AG04449 (cell line): ENCODE results near the gene MRFAP1L1.

Experiments
- CTCF ChIA-PET: fragments of 350-600 bp; formaldehyde crosslinking; extraction: SDS; loops from one replicate; lab custom pipeline; 2021; ENCODE audit warnings: antibody characterized with exemption; lab: Yijun Ruan, JAX
- POLR2A ChIA-PET: fragments of 400-600, 350-600 bp; formaldehyde crosslinking; extraction: SDS; loops from one replicate; lab custom pipeline; 2020; ENCODE audit warnings: antibody characterized with exemption, inconsistent platforms; lab: Yijun Ruan, JAX
- DNase-seq: peaks from one replicate; pipeline ENCODE4 v3.0.0-alpha.2; 2010; ENCODE audit warnings: low read depth, low spot score
- H3K4me3 ChIP-seq: 2 replicates; pipeline ENCODE4 v1.5.1; 2011; ENCODE audit warnings: low read depth, mild to moderate bottlenecking, control low read depth, low read length
- TF ChIP-seq, protein P1 (sequence below): IDR thresholded peaks from one replicate; pipeline ENCODE4 v1.5.1; 2011; ENCODE audit warnings: mild to moderate bottlenecking, moderate library complexity, low read length, control low read depth, inconsistent platforms; ENCODE audit not compliant: insufficient read depth; ENCODE audit errors: missing control alignments

Gene MRFAP1L1

DNA sequence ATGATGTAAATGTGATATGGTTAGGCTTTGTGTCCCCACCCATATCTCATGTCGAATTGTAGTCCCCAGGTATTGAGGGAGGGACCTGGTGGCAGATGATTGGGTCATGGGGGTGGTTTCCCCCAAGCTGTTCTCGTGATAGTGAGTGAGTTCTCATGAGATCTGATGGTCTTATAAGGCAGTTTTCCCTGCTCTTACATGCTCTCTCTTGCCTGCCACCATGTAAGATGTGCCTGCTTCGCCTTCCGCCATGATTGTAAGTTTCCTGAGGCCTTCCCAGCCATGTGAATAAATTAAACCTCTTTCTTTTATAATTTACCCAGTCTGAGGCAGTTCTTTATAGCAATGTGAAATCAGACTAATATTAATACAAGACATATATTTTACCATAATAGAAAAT lies 30.3 kb upstream of the MRFAP1L1 start:
- TF ChIP-seq, protein P1, sequence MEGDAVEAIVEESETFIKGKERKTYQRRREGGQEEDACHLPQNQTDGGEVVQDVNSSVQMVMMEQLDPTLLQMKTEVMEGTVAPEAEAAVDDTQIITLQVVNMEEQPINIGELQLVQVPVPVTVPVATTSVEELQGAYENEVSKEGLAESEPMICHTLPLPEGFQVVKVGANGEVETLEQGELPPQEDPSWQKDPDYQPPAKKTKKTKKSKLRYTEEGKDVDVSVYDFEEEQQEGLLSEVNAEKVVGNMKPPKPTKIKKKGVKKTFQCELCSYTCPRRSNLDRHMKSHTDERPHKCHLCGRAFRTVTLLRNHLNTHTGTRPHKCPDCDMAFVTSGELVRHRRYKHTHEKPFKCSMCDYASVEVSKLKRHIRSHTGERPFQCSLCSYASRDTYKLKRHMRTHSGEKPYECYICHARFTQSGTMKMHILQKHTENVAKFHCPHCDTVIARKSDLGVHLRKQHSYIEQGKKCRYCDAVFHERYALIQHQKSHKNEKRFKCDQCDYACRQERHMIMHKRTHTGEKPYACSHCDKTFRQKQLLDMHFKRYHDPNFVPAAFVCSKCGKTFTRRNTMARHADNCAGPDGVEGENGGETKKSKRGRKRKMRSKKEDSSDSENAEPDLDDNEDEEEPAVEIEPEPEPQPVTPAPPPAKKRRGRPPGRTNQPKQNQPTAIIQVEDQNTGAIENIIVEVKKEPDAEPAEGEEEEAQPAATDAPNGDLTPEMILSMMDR = no peak
- no peak for DNase-seq
- ChIA-PET CTCF (interaction anchor here (0.7 kb wide), 1 partner anchor 21 kb away, joined by 3 read pairs; no protein-coding TSS in a partner anchor), POLR2A (no interaction called here)
- no peak overlapping the region for H3K4me3 ChIP-seq

DNA sequence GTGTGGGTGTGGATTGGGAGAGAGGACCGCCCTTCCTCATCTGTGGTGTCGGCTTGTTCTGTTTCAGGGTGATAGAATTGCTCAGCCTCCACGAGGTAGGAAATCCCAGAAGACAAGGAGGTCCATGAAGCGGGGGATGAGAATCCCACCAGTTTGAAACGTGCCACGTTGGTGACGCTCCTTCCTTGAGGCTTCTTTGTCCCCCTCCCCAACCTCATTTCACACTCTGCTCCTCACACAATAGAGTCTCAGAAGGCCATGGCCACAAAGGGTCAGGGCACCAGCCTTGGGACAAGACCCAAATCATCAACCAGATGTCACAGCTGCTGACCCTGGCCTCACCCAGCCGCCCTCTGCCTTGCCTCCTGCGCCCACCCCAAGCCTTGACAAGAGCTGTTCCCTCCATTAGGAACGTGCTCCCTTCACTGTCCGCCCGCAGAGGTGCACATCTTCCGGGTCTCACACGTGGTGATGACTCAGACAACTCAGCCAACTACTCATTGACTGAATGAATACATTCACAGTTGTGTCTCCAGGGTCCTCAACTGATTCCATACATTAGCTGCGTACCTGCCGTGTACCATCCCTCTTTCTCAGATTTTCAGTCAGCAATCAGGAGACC lies 24.6 kb upstream of the MRFAP1L1 start:
- DNase-seq = no peak
- no peak overlapping the region for H3K4me3 ChIP-seq
- ChIA-PET CTCF (interaction anchor here (0.8 to 1.3 kb wide), 2 partner anchors 13 to 139 kb away, joined by 3 to 5 read pairs; no protein-coding TSS in a partner anchor), POLR2A (no interaction called here)
- TF ChIP-seq, protein P1 = no peak

DNA sequence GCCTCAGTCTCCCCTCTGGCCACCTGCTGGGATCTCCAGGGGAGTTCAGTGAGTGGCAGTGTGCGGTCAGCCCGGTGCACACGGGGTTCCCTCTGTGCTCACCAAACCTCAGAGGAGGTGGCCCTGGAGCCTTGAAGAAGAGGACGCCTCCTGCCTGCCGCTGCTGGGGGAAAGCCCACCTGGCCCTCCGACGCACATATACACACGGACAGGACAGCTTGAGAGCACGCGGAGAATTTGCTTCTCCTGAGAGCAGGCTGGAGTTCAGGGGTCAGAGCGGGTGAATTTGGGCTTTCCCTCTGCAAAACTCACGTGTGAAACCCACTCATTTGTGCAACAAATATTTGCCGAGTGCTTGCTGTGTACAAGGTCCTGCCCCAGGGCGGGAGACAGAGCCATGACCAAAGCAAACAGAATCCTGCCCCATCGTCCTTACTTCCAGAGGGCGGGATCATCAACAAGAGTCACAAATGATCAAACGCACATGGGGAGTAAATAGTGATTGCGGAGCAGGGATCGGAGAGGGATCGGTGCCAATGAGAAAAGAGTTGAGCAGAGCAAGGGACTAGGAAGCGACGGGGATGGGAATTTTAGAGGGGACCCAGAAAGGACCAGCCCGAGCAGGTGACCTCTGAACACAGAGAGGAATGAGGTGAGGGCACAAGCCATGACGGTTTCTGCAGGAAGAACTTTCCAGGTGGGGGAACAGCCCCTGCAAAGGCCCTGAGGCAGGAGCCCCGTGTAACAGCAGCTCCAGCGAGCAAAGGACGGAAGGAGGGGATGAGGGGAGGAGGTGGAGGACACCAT lies 23.9 kb upstream of the MRFAP1L1 start:
- CTCF ChIA-PET = interaction anchor here (1.0 to 7.5 kb wide), 3 partner anchors 15 to 153 kb away, joined by 4 to 52 read pairs (median 15); partner anchors contain the start of gene BLOC1S4
- TF ChIP-seq, protein P1 = no peak

DNA sequence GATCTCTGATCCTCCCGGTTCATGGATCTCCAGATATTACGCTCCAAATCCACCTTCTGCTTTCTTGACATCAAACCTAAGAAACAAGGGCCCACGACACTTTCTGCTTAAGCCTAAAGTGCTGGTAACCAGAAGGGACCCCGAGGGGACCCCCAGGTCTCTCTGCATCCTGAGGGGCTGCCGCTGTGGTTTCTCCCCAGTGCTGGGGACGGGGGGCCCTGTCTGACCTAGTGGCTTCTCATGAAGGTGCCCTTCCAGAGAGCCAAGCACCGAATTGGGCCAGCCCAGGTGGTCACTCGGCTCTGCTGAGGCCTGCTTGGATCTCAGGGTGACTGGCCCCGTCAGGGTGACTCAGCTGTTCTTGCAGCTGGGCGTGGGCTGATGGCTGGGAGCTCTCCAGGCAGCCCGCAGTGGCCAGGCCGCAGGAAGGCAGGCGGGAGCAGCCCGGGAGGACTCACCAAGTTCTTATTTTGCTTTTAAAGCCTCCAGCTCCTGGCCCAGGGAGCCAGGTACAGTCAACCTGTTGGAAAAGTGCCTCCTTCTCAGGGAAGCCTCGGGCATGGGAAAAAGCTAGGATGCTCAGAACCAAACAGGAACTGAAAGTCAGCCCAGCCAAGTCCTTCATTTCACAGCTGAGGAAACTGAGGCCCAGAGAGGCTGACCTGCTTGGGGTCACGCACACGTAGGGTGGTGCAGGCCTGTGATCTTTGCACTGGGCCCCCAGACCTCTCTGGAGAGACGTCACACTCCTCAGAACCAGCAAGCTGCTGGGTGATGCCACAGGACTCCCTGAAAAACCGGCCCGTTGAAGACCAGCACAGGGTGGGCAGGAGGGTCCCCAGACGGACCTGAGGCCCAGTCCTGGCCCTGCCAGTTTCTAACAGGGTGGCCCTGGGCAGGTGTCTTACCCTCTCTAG lies 23.0 kb upstream of the MRFAP1L1 start:
- peak; percentile 67 for DNase-seq
- TF ChIP-seq, protein P1 = no peak
- POLR2A ChIA-PET = interaction anchor here (0.6 to 0.7 kb wide), 2 partner anchors 15 to 176 kb away, joined by 3 to 5 read pairs; no protein-coding TSS in a partner anchor
- CTCF ChIA-PET = interaction anchor here (1.0 to 7.5 kb wide), 3 partner anchors 14 to 153 kb away, joined by 4 to 52 read pairs (median 15); partner anchors contain the start of gene BLOC1S4
- no peak overlapping the region for H3K4me3 ChIP-seq

More for the DNA sequence above, 23.9 kb upstream of the MRFAP1L1 start:
- POLR2A ChIA-PET = no interaction called here
- no peak for DNase-seq
- H3K4me3 ChIP-seq = no peak overlapping the region

DNA sequence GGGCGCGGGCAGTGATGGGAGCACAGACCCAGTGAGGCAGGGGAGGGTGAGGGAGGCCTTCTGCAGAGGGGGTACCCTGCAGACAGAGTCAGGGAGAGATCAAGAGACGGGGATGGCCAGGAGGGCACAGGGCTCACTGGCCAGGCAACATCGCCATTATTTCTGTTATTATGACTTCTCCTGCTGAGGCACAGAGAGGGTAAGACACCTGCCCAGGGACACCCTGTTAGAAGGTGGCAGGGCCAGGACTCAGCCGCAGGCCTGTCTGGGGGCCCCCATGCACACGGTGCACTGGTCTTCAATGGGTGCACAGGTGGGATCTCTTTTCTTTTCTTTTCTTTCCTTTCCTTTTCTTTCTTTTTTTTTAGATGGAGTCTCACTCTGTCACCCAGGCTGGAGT lies 22.1 kb upstream of the MRFAP1L1 start:
- ChIA-PET POLR2A (no interaction called here), CTCF (interaction anchor here (1.5 to 7.5 kb wide), 2 partner anchors 14 to 141 kb away, joined by 6 to 52 read pairs; partner anchors contain the start of gene BLOC1S4)
- no peak for DNase-seq
- H3K4me3 ChIP-seq = no peak overlapping the region
- TF ChIP-seq, protein P1 = no peak
